Measurements from ENCODE around the gene TSEN54.
"Not testable (repeated sequence)": the region's sequence is repeated elsewhere in the genome, so short reads cannot be mapped to it uniquely, and the experiment has no call there.

TSEN54 gene

GRCh38 chr17:75514919-75515495 is 1.3 kb upstream of the TSEN54 start:
- peaks cover 32% of the 10 kb centered on the region for H3K4me1 ChIP-seq (ENCODE audit: control insufficient read depth, insufficient read depth, low read length)
- H3K36me3 ChIP-seq (ENCODE audit: insufficient read depth, low read length): peaks cover 6% of the 10 kb centered on the region
- H3K4me3 ChIP-seq (ENCODE audit: low read length): peak overlapping the region; percentile 71
- H3K4me2 ChIP-seq (ENCODE audit: low read length): peak overlapping the region; percentile 95
- no peaks in the 10 kb centered on the region for H3K27me3 ChIP-seq (ENCODE audit: control insufficient read depth, insufficient read depth, low read length)
- no peaks in the 10 kb centered on the region for H3K9me3 ChIP-seq (replicated peaks; ENCODE audit: low read length)
- peak overlapping the region; percentile 91 for H3K9ac ChIP-seq (ENCODE audit: low read depth, low read length)

- H3K36me3 ChIP-seq (ENCODE audit: insufficient read depth, low read length): peaks cover 6% of the 10 kb centered on the region
- peak within 1 kb of the TSS; percentile 95 for H3K4me2 ChIP-seq (ENCODE audit: low read length)
- H3K9me3 ChIP-seq (replicated peaks; ENCODE audit: low read length): no peaks in the 10 kb centered on the region
- H3K9ac ChIP-seq (ENCODE audit: low read depth, low read length): peak within 1 kb of the TSS; percentile 91
- H3K4me3 ChIP-seq (ENCODE audit: low read length): peak within 1 kb of the TSS; percentile 71
- no peaks in the 10 kb centered on the region for H3K27me3 ChIP-seq (ENCODE audit: control insufficient read depth, insufficient read depth, low read length)
- peaks cover 32% of the 10 kb centered on the region for H3K4me1 ChIP-seq (ENCODE audit: control insufficient read depth, insufficient read depth, low read length)
These were observed 653 bp upstream of the TSEN54 start, which contains the start of gene CASKIN2 for GRCh38 chr17:75515496-75516254. Gene CASKIN2, minus strand, starts transcription at chr17:75515537. Its CDS starts 1,733 bp downstream, at chr17:75513804.

- Histone ChIP-seq H3K9ac (ENCODE audit: low read depth, low read length) (peak overlapping the region; percentile 74), H3K4me1 (ENCODE audit: control insufficient read depth, insufficient read depth, low read length) (peaks cover 31% of the 10 kb centered on the region), H3K27me3 (ENCODE audit: control insufficient read depth, insufficient read depth, low read length) (no peaks in the 10 kb centered on the region), H3K9me3 (replicated peaks; ENCODE audit: low read length) (no peaks in the 10 kb centered on the region), H3K36me3 (ENCODE audit: insufficient read depth, low read length) (peaks cover 6% of the 10 kb centered on the region), H3K4me3 (ENCODE audit: low read length) (peak overlapping the region; percentile 71), H3K4me2 (ENCODE audit: low read length) (peak overlapping the region; percentile 95)
These were observed 430 bp downstream of the TSEN54 start for GRCh38 chr17:75516619-75517296.

DNA sequence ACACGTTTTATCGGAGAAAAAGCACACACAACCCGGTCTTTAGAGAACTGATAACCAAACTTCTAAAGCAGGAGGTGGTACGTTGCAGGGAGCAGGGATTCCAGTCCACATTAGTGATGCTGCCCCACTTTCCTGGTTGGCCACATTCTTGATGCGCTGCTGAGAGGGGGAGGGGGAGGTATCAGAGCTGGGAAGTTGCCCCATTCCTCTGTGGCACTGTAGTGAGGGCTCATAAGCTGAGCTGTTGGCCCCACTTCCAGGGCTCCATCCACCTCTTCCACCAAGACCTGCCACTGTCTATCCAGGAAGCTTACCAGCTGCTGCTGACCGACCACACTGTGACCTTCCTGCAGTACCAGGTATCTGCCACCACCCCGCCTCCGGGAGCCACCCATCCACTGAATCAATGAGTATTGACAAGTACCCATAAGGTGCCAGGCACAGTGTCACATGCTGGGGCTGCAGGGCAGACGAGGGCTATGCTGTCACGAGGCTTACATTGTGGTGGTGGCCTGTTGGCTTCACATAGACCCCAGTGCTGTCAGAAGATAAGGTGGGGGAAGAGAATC is 1.1 kb downstream of the TSEN54 start:
- peak overlapping the region; percentile 71 for H3K4me3 ChIP-seq (ENCODE audit: low read length)
- peaks cover 6% of the 10 kb centered on the region for H3K36me3 ChIP-seq (ENCODE audit: insufficient read depth, low read length)
- no peaks in the 10 kb centered on the region for H3K27me3 ChIP-seq (ENCODE audit: control insufficient read depth, insufficient read depth, low read length)
- peak overlapping the region; percentile 74 for H3K9ac ChIP-seq (ENCODE audit: low read depth, low read length)
- H3K4me1 ChIP-seq (ENCODE audit: control insufficient read depth, insufficient read depth, low read length): peaks cover 27% of the 10 kb centered on the region
- peak overlapping the region; percentile 95 for H3K4me2 ChIP-seq (ENCODE audit: low read length)
- H3K9me3 ChIP-seq (replicated peaks; ENCODE audit: low read length): no peaks in the 10 kb centered on the region

DNA sequence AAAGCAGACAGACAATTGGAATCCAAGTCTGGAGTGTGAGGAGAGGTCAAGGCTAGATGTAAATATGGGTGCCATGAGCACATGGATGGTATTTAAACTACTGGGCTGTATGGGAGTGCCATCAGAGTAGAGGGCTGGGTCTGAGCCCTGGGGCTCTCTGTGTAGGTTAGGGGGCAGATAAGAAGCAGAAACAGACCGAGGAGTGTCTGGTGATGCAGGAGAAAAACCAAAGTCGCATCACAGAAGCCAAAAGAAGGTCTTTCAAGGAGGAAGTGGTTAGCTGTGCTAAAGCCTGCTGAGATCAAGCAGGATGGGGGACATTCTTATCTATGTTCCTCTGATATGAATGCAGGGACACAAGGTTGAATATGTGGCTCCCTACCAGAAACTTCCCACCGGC is 1.9 kb downstream of the TSEN54 start:
- Histone ChIP-seq H3K9ac (ENCODE audit: low read depth, low read length) (no peak overlapping the region), H3K4me2 (ENCODE audit: low read length) (no peak overlapping the region), H3K4me1 (ENCODE audit: control insufficient read depth, insufficient read depth, low read length) (peaks cover 23% of the 10 kb centered on the region), H3K36me3 (ENCODE audit: insufficient read depth, low read length) (peaks cover 5% of the 10 kb centered on the region), H3K4me3 (ENCODE audit: low read length) (no peak overlapping the region), H3K9me3 (replicated peaks; ENCODE audit: low read length) (no peaks in the 10 kb centered on the region), H3K27me3 (ENCODE audit: control insufficient read depth, insufficient read depth, low read length) (no peaks in the 10 kb centered on the region)

DNA sequence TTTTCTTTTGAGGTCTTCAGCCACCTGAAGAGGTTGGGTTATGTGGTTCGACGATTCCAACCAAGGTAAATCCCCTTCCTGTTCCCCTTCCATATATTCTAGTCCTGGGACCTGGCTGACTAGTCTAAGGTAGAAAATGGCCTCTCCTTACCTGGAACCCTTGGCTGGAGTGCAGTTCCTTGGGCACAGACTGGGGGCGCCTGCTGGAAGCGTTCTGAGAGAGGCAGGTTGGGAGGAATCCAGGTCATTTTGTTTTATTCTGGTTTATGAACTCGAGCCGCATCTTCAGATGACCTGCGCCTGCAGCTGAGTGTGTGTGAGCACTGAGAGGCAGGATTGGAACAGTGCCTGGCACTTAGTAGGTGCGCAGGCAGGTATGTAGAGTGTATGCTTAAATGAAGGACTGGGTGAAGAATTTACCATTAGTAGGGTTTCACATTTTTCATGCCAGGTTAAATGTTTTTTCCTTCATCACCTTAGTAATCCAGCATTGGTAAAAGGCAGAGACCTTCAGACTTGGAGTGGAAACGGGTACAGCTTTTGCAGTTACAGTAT is 2.7 kb downstream of the TSEN54 start:
- Histone ChIP-seq H3K9ac (ENCODE audit: low read depth, low read length) (no peak overlapping the region), H3K4me2 (ENCODE audit: low read length) (no peak overlapping the region), H3K4me1 (ENCODE audit: control insufficient read depth, insufficient read depth, low read length) (peaks cover 14% of the 10 kb centered on the region), H3K27me3 (ENCODE audit: control insufficient read depth, insufficient read depth, low read length) (no peaks in the 10 kb centered on the region), H3K4me3 (ENCODE audit: low read length) (no peak overlapping the region), H3K36me3 (ENCODE audit: insufficient read depth, low read length) (peaks cover 4% of the 10 kb centered on the region), H3K9me3 (replicated peaks; ENCODE audit: low read length) (no peaks in the 10 kb centered on the region)

- not testable (repeated sequence) for H3K27me3 ChIP-seq (ENCODE audit: control insufficient read depth, insufficient read depth, low read length); H3K36me3 ChIP-seq (ENCODE audit: insufficient read depth, low read length); H3K4me2 ChIP-seq (ENCODE audit: low read length); H3K4me3 ChIP-seq (ENCODE audit: low read length); H3K9me3 ChIP-seq (replicated peaks; ENCODE audit: low read length); H3K9ac ChIP-seq (ENCODE audit: low read depth, low read length)
- H3K4me1 ChIP-seq (ENCODE audit: control insufficient read depth, insufficient read depth, low read length): peaks cover 12% of the 10 kb centered on the region
These were observed 4.1 kb downstream of the TSEN54 start for GRCh38 chr17:75520413-75520812.

DNA sequence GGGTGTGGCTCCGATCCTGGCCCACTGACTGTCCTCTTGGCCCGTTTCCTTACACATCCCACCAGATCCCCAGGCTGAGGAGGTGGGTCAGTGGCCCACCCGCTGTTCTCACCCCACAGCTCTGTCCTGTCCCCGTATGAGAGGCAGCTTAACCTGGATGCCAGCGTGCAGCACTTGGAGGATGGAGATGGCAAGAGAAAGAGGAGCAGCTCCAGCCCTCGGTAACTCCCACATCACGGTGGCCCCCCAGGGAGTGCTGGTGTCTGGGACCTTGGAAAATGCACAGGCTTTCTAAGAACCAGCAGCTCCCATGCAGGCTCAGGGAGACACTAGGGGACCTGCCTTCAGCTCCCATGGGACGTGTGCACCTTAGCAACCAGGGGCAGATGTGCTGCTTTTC is 5.0 kb downstream of the TSEN54 start:
- Histone ChIP-seq H3K9ac (ENCODE audit: low read depth, low read length) (no peak overlapping the region), H3K4me1 (ENCODE audit: control insufficient read depth, insufficient read depth, low read length) (peaks cover 17% of the 10 kb centered on the region), H3K36me3 (ENCODE audit: insufficient read depth, low read length) (peaks cover 4% of the 10 kb centered on the region)

DNA sequence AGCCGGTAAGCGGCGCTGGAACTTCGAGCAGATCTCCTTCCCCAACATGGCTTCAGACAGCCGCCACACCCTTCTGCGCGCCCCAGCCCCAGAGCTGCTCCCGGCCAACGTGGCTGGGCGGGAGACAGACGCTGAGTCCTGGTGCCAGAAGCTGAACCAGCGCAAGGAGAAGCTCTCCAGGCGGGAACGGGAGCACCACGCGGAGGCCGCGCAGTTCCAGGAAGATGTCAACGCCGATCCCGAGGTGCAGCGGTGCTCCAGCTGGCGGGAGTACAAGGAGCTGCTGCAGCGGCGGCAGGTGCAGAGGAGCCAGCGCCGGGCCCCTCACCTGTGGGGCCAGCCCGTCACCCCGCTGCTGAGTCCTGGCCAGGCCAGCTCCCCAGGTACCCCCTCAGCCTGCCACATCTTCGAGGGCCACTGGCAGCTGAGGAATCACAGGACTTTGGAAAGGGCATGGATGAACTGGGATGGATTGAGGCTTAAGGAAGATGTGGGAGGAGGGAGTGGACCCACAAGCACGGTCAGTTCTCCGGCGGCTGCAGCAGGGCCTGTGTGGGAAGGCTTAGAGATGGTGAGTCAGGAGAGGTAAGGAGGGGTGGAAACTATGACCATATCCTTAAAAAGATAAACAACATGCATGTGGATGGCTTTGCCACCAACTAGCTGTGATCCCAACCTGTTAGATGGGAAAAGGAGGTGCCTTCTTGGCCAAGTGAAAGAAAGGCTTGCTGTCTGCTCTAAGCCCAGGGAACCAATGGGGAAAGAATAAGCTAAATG is 5.8 kb downstream of the TSEN54 start:
- Histone ChIP-seq H3K36me3 (ENCODE audit: insufficient read depth, low read length) (peaks cover 4% of the 10 kb centered on the region), H3K9ac (ENCODE audit: low read depth, low read length) (no peak overlapping the region), H3K4me2 (ENCODE audit: low read length) (no peak overlapping the region), H3K27me3 (ENCODE audit: control insufficient read depth, insufficient read depth, low read length) (peaks cover 13% of the 10 kb centered on the region), H3K9me3 (replicated peaks; ENCODE audit: low read length) (no peaks in the 10 kb centered on the region), H3K4me3 (ENCODE audit: low read length) (no peak overlapping the region), H3K4me1 (ENCODE audit: control insufficient read depth, insufficient read depth, low read length) (peaks cover 15% of the 10 kb centered on the region)

More for the DNA sequence above, 5.0 kb downstream of the TSEN54 start:
- no peak overlapping the region for H3K4me2 ChIP-seq (ENCODE audit: low read length)
- no peak overlapping the region for H3K4me3 ChIP-seq (ENCODE audit: low read length)
- no peaks in the 10 kb centered on the region for H3K9me3 ChIP-seq (replicated peaks; ENCODE audit: low read length)
- peaks cover 6% of the 10 kb centered on the region for H3K27me3 ChIP-seq (ENCODE audit: control insufficient read depth, insufficient read depth, low read length)

GRCh38 chr17:75523647-75524046 is 7.3 kb downstream of the TSEN54 start:
- Histone ChIP-seq H3K9me3 (replicated peaks; ENCODE audit: low read length) (no peaks in the 10 kb centered on the region), H3K27me3 (ENCODE audit: control insufficient read depth, insufficient read depth, low read length) (peaks cover 15% of the 10 kb centered on the region), H3K4me3 (ENCODE audit: low read length) (no peak overlapping the region), H3K4me1 (ENCODE audit: control insufficient read depth, insufficient read depth, low read length) (peaks cover 10% of the 10 kb centered on the region), H3K36me3 (ENCODE audit: insufficient read depth, low read length) (peaks cover 4% of the 10 kb centered on the region), H3K4me2 (ENCODE audit: low read length) (no peak overlapping the region), H3K9ac (ENCODE audit: low read depth, low read length) (no peak overlapping the region)

All from skeletal muscle satellite cell (primary cell).